Right renal cortex interstitium (tissue), 3 donors: ENCODE results near the gene PJA1. TPM values are rescaled to one million over a fixed set of nuclear protein-coding genes. Genes with fewer than 3 reads are reported as not detected.

ENCODE experiments used
- DNase-seq, 3 donors: peaks; one replicate each; pipeline ENCODE4 v3.0.0-alpha.2; 2013; ENCODE audit warnings: low read depth in 3 of 3, low spot score in 2 of 3
- polyA plus RNA-seq, 3 donors: library from polyadenylated mRNA; unstranded; fragments of 120-200 nt; gene quantifications; one replicate each; pipeline ENCODE4 v1.2.1, GENCODE V29; 2013; ENCODE audit not compliant: insufficient read length in 3 of 3

The PJA1 gene
- polyA plus RNA-seq, 3 donors: 93.1 to 109 (median 103) TPM

DNA sequence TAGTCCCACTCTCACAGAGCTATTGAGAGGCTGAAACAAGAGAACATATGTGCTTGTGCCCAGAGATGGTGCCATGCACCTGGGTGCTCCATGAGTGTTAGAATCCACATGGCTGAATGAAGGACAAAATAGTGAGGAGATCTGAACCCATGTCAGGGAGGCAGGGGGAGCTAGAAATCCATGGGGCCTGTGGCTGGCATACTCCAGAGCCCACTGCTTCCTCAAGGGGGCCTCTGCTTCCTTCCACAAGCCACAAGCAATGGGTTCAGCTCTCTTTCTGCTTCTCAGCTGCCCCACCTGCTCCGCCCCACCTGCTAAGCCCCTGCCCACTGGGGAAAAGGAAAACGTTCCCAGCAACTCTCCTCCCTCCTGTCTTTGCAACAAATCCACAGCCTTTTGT, 46.1 kb downstream of the PJA1 start:
- no peak for DNase-seq

- no peak for DNase-seq
Observed at GRCh38 chrX:69117876-69118526, 47.3 kb downstream of the PJA1 start.

DNA sequence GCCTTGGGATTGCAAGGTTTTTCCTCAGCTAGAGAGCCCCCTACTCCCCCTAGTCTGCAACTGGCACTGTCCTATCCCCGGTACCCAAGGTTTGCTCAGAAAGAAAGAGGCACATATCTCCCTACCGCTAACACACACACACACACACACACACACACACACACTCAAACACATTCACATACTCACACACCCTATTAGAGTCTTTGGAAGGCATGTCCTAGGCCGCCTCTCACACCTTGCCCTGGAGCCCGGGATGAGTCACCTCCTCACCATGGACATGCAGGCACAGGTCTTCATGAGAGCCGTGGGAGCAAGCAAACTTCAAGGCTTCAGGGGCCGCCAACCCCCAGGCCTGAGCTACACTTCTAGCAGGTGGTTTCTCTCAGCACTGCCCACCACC, 49.2 kb downstream of the PJA1 start:
- no peak for DNase-seq

- DNase-seq: no peak
Observed at GRCh38 chrX:69113723-69114122, 51.5 kb downstream of the PJA1 start.
